Measurements from ENCODE around the gene HIGD1C.

HIGD1C gene

GRCh38 chr12:50992819-50993218 is 40.5 kb downstream of the HIGD1C start:
- H3K4me3 ChIP-seq (ENCODE audit: low read depth, low read length), result no peak overlapping the region
- TF ChIP-seq, protein P1, sequence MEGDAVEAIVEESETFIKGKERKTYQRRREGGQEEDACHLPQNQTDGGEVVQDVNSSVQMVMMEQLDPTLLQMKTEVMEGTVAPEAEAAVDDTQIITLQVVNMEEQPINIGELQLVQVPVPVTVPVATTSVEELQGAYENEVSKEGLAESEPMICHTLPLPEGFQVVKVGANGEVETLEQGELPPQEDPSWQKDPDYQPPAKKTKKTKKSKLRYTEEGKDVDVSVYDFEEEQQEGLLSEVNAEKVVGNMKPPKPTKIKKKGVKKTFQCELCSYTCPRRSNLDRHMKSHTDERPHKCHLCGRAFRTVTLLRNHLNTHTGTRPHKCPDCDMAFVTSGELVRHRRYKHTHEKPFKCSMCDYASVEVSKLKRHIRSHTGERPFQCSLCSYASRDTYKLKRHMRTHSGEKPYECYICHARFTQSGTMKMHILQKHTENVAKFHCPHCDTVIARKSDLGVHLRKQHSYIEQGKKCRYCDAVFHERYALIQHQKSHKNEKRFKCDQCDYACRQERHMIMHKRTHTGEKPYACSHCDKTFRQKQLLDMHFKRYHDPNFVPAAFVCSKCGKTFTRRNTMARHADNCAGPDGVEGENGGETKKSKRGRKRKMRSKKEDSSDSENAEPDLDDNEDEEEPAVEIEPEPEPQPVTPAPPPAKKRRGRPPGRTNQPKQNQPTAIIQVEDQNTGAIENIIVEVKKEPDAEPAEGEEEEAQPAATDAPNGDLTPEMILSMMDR (IDR thresholded peaks at IDR 0.05; ENCODE audit: low read depth, low read length), result no peak

DNA sequence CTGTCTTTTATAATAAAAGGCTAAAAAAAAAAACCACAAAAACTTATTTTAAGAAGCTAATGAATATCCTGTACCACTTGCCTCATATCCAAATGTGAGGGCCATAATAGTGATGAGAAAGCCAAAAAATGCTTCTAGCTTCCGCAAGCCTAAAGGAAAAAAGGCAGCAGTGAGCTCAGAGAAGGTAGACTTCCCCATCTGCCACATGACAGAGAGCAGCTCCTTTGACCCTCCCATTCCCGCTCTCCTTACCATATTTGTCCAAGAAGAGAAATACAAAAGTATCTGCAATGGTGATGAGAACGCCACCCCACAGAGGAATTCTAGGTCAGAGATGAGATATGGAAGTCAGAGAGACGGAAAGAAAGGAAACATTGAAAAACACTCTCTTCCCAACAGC is 46.7 kb downstream of the HIGD1C start:
- TF ChIP-seq, protein P1 (IDR thresholded peaks at IDR 0.05; ENCODE audit: low read depth, low read length), result no peak
- no peak overlapping the region for H3K4me3 ChIP-seq (ENCODE audit: low read depth, low read length)

DNA sequence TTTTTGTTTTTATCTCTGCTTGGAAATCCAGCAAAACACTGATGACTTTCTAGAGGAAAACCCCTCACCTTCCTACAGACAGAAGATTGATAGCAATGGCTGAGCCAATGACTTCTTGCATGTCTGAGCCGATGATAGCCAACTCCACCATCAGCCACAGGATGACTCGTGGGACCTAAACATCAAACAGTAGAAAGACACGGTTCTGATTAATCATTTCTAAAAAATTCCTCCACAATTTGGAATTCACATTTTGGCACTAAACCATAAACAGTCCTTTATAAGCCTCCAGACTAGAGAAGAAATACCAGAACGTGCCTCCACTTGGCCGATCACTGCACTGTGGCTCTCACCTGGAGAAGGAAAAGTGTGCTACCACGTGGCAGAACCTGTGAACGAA is 47.9 kb downstream of the HIGD1C start:
- TF ChIP-seq, protein P1 (IDR thresholded peaks at IDR 0.05; ENCODE audit: low read depth, low read length), result no peak
- H3K4me3 ChIP-seq (ENCODE audit: low read depth, low read length), result no peak overlapping the region

DNA sequence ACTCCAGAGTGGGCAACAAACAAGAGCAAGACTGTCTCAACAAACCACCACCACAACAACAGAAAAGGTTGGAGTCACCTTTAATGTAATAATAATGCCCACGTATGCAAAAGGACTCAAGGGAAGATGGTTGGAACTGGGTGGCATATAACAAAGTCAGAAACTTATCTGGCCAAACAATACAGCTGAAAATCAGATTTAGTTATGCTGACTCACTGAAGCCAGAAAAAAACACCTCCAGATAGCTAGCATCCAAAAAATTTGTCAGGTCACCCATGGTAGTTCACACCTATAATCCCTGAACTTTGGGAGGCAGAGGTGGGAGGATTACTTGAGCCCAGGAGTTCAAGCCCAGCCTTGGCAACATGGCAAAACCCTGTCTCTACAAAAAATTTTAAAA is 49.5 kb downstream of the HIGD1C start:
- no peak overlapping the region for H3K4me3 ChIP-seq (ENCODE audit: low read depth, low read length)
- TF ChIP-seq, protein P1 (IDR thresholded peaks at IDR 0.05; ENCODE audit: low read depth, low read length), result no peak

DNA sequence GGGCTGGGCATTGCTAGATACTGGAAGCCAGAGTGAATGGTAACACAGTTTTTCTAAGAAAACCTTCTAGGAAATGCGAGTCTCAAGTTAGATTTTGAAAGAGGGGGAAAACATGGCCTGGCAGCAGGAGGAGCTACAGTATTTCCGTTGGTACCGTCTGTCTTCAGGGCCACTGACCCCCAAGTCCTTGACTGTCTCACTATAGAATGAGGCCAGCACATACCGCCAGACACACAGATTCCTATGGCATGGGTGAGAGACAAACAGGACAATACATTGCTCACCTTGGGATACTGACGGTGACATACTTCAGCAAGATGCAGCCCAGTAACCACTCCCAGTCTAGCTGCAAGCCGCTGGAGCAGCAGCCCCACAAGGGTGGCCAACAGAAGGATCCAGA is 52.2 kb downstream of the HIGD1C start:
- TF ChIP-seq, protein P1 (IDR thresholded peaks at IDR 0.05; ENCODE audit: low read depth, low read length), result no peak
- no peak overlapping the region for H3K4me3 ChIP-seq (ENCODE audit: low read depth, low read length)

DNA sequence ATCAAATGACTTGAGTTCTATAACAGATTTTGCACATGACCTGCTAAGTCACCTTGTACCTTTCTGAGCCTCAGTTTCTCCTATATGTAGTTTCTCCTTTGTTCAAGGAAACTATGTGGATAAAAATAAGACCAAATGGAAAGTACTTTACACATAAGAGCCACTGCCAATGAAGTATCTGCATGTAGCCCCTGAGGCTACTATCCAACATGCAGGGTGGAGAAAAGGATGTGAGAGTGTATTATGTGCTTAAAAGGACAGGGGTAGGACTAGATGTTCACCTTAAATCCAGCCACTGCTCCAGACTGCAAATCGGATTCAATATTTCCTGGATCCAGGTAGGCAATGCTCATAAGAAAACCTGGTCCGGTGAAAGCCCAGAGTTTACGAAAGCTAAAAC is 52.7 kb downstream of the HIGD1C start:
- TF ChIP-seq, protein P1 (IDR thresholded peaks at IDR 0.05; ENCODE audit: low read depth, low read length), result no peak

DNA sequence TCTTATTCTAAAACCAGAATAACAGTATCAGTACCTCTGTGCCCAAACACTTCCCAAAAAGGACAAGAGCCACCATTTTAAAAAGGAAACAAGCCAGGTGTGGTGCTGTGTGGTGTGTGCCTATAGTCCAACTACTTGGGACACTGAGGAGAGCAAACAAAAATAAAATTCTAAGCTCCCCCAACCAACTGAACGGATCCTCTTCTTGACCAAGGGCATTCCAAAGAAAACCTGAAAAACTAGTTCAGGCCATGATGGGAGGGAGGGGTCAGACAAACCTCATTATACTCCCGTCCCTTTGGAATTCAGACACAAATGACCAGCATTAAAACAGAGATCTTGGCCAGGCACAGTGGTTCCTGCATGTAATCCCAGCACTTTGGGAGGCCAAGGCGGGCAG is 53.3 kb downstream of the HIGD1C start:
- H3K4me3 ChIP-seq (ENCODE audit: low read depth, low read length), result no peak overlapping the region
- TF ChIP-seq, protein P1 (IDR thresholded peaks at IDR 0.05; ENCODE audit: low read depth, low read length), result no peak

More for the DNA sequence above, 52.7 kb downstream of the HIGD1C start:
- H3K4me3 ChIP-seq (ENCODE audit: low read depth, low read length), result no peak overlapping the region
